LNCAP (cell line): ENCODE results near the gene KIRREL2.

Experiments used
- CTCF ChIP-seq: fragments of 450-650 bp; IDR thresholded peaks from 2 replicates; pipeline ENCODE4 v1.5.1; 2017; ENCODE audit warnings: mild to moderate bottlenecking

KIRREL2 gene

GRCh38 chr19:35847911-35848310, 8.8 kb upstream of the KIRREL2 start:
- TF ChIP-seq CTCF = no peak

DNA sequence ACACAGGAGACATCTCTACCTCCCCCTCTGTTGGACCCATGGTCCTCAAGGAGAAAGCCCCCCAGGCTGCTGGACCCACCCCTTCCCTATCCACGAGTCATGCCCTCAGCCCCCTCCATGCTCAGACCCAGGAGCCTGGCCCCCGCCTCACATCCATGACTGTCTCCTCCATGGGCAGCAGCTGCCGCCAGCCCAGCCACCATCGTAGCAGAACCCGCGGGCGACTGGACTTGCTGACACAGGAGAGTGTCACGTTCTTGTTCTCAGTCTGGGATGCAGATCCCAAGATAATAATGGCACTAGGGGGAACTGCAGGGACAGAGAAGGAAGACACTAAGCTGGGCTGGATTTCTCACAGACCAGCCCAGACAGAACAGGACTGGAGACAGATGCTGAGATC, 8.2 kb upstream of the KIRREL2 start:
- no peak for TF ChIP-seq CTCF

DNA sequence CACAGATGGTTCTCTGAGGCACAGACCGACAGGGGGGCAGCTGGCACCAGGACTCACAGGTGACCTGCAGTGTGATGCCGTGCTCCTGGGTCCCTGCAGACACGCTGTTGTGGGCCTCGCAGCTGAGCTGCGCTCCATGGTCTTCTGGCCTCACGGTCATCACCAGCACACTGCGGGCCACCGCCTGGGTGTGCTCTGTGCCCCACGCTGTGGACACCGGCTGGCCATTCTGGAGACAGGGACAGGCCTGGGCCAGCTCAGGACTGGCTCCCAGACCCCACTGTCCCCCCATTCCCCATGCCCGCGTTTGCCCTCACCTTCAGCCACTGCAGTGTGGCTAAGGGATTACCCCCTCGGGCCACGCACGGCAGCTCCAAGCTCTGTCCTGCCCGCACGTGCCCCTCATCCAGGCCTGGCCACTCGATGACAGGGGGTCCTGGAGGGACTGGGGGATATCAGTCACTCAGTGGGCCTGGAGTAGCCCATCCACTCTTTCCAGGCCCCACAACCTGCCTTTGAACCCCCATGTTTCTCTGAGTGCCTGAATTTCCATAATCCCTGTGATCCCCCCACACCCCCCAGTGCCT, 7.7 kb upstream of the KIRREL2 start:
- TF ChIP-seq CTCF = no peak

GRCh38 chr19:35851213-35852028, 5.3 kb upstream of the KIRREL2 start:
- TF ChIP-seq CTCF = no peak

DNA sequence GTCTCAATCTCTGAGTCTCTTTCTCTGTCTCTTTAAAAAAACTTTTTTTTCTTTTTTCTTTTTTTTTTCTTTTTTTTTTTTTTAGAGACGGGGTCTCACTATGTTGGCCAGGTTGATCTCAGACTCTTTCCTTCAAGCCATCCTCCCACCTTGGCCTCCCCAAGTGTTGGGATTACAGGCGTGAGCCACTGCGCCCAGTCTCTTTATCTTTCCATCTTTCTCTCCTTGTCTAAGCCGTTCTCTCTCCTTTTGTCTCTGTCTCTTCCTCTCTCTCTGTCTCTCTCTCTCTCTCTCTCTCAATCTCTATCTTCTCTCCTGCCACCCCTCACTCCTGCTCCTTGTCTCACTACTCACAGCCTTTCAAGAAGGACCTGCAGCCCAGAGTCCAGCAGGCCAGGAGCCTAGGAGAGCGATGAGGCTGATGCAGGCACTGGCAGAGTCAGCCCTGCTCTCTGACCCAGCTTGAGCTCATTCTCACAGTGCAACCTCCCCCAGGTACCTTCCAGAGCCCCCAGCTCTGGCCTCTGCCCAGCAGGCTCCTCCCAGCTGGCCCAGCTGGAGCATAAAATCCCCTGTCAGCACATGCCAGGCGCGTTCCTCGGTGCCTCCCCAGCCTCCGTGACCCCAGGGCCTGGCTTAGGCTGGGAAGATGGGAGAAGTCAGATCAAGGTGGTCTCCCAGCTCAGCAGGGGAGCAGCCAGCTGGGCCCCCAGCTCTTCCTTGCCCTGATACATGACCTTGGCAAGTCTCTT, 4.5 kb upstream of the KIRREL2 start, which contains the start of gene NPHS1:
NPHS1 (minus strand) TSS at position 476 of the 752 bp plus-strand sequence. CDS start 667 bp downstream, outside the sequence.
- no peak for TF ChIP-seq CTCF

DNA sequence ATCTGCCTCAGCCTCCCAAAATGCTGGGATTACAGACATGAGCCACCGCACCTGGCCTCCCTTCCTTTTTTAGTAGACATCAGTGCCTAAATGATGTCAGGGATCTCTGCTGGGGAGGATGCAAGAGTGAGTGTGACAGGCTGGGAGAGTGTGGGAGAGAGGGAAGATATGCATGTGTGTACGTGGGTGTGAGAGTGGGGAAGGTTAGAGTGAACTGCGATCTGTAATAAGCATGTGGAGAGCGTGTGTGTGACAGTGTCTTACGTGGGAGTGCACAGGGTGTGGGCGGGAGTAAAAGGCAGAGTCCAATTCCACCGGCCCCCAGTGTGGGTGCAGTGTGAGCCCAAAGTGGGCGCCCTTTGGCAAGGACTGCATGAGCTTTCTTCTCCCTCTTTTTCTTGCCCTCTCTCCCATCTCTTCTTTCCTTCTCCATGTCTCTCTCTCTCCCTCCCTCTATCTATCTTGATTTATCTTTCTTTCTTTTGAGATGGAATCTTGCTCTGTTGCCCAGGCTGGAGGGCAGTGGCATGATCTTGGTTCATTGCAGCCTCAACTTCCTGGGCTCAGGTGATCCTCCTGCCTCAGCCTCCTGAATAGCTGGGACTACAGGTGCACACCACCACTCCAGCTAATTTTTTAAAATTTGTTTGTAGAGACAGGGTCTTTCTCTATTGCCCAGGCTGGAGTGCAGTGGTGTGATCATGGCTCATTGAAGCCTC, 3.5 kb upstream of the KIRREL2 start:
- no peak for TF ChIP-seq CTCF

DNA sequence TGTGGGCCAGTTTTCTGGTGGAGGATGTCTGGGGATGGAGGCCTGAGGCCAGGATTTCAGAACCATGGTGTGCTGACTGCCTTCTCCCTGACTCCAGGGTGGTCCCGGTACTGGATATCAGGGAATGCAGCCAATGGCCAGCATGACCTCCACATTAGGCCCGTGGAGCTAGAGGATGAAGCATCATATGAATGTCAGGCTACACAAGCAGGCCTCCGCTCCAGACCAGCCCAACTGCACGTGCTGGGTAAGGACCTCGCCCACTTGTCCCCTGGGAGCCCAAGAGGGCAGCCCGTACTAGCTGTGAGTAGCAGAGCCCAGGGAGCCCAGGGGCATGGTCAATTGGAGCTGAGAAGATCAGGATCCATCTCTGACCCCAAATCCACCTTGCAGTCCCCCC, 1.6 kb downstream of the KIRREL2 start:
- no peak for TF ChIP-seq CTCF
